Measurements from ENCODE around the gene KSR2.
"Not testable (repeated sequence)": the region's sequence is repeated elsewhere in the genome, so short reads cannot be mapped to it uniquely, and the experiment has no call there.

Gene KSR2

GRCh38 chr12:117968826-117969659, at the start of gene KSR2:
Gene KSR2, minus strand, starts transcription at chr12:117968990. Its CDS starts 735 bp downstream, at chr12:117968255.
- peak; percentile 42 for DNase-seq

- no peak for DNase-seq
Observed at GRCh38 chr12:118017926-118018325, 49.1 kb upstream of the KSR2 start.

GRCh38 chr12:118016424-118017264, 47.9 kb upstream of the KSR2 start, which contains the start of gene RFC5:
Gene RFC5, plus strand, starts transcription at chr12:118016703. Its CDS starts 125 bp downstream, at chr12:118016828.
- DNase-seq: peak; percentile 99

GRCh38 chr12:118015944-118016343, 47.2 kb upstream of the KSR2 start:
- no peak for DNase-seq

- no peak for DNase-seq
Observed at GRCh38 chr12:118015306-118015705, 46.5 kb upstream of the KSR2 start.

GRCh38 chr12:118013283-118013682, 44.5 kb upstream of the KSR2 start:
- DNase-seq: no peak

GRCh38 chr12:118011961-118012360, 43.2 kb upstream of the KSR2 start:
- no peak for DNase-seq

GRCh38 chr12:118011377-118011776, 42.6 kb upstream of the KSR2 start:
- DNase-seq: no peak

GRCh38 chr12:118010903-118011302, 42.1 kb upstream of the KSR2 start:
- no peak for DNase-seq

GRCh38 chr12:117999806-118000205, 31.0 kb upstream of the KSR2 start:
- not testable (repeated sequence) for DNase-seq

- no peak for DNase-seq
Observed at GRCh38 chr12:117998719-117999118, 29.9 kb upstream of the KSR2 start.

GRCh38 chr12:117994551-117995438, 26.0 kb upstream of the KSR2 start:
- DNase-seq: no peak

GRCh38 chr12:117986705-117987469, 18.1 kb upstream of the KSR2 start:
- no peak for DNase-seq

- no peak for DNase-seq
Observed at GRCh38 chr12:117985182-117985581, 16.4 kb upstream of the KSR2 start.

GRCh38 chr12:117981267-117981666, 12.5 kb upstream of the KSR2 start:
- DNase-seq: no peak

- DNase-seq: no peak
Observed at GRCh38 chr12:117980616-117981015, 11.8 kb upstream of the KSR2 start.

- no peak for DNase-seq
Observed at GRCh38 chr12:117977373-117977772, 8.6 kb upstream of the KSR2 start.

GRCh38 chr12:117975006-117975405, 6.2 kb upstream of the KSR2 start:
- no peak for DNase-seq

- DNase-seq: no peak
Observed at GRCh38 chr12:117972301-117972700, 3.5 kb upstream of the KSR2 start.

GRCh38 chr12:117970334-117970733, 1.5 kb upstream of the KSR2 start:
- DNase-seq: no peak

- no peak for DNase-seq
Observed at GRCh38 chr12:117968151-117968789, 520 bp downstream of the KSR2 start.
